DMS 273 treated with DMSO at 0.1 percent for 48 hours (cell line): ENCODE data around the gene HSPA12A.

Source experiments
- DNase-seq: peaks from one replicate; lab custom pipeline; 2025; lab: John Stamatoyannopoulos, UW

HSPA12A gene

DNA sequence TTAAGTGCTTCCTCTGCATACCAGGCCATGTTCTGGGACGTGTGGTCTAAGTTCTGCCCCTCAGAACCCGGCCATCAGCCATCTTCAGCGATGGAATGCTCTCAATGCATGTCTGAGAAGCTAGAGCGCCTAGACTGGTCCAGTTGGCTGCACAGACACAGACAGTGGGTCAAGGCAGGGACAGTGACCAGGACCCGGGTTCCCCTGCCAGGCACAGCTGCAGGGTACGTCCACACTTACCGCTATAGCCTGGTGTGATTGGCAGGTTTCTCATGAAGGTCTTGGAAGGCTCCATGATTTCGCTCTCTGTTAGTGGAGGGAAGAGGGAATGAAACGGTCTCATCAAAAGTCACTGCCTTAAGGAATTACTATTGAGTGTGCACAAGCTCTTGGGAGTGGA is 74.3 kb downstream of the HSPA12A start:
- no peak for DNase-seq

DNA sequence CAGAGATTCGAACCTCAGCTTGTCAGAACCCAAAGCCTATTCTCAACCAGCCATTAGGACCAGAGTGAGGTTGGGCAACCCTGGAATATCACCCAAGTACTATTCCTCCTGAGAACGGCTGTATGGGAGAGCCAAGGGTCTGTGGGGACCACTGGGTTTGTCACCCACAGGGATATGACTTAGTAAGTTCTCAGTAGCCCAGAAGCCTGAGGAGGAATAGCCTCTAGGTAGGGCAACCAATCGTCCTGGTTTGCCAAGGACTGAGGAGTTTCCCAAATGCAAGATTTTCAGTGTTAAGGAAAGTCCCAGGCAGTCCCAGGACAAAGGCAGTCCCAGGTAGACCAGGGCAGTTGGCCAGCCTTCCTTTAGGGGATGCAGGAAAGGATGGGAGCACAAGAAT is 74.9 kb downstream of the HSPA12A start:
- DNase-seq, result no peak

DNA sequence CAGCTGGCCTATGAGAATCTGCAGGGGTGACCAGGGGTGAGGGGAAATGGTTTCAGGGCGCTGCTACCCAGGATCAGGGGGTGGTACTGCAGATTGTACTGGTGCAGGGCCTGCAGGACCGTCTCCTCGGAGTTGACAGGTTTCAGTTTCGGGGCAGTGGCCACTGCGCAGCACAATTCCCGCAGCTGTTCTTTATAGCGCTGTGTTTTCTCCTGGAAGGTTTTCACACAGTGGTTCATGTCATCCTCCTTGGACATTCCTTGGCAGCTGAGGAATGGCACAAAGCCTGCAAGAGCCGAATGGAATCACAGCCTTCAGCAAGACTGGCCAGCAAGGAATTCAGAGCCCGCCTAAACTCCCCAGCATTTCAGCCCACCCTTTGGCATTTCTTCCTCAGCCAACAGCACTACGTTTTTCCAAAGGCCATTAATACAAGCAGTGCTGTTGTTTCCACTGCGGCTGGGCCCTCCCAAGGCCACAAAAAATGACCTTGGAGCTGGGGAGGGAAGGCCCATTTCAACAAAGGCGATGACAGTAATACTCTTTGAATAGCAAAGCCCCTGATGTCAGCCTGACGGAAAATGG is 76.7 kb downstream of the HSPA12A start:
- DNase-seq, result no peak

DNA sequence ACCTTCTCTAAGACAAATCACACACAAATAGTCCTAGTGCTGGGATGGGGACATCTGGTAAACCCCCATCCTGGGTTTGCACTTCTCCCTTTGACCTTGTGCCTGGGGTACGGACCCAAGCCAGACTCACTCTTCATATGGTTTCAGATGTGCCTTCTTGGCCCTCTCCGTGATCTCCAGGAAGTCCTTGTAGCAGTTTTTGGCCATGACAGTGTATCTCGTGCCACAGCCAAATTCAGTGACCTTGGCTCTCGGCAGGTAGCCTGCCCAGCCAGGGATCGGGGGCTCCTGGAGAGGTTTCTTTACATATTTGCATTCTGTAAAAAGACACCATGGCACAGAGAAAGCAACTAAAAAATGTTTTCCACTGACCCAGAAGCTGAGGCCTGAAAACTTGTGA is 77.7 kb downstream of the HSPA12A start:
- no peak for DNase-seq

DNA sequence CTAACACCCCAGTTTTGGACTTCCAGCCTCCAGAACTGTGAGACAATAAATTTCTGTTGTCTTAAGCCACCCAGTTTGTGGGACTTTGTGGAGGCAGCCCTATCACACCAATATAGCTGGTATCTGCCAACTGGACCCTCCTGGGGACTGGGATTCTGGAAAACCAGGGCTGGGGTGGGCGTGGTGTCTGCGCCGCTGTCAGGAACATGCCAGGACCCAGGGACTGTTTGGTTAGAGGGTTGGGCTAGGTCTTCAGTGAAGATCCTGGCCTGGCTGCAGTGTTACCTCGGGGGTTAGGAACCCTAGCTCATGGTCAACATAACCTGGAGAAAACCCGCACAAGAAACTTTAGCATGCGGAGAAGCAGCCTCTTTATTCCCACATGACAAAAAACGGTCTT is 79.0 kb downstream of the HSPA12A start:
- DNase-seq, result no peak

DNA sequence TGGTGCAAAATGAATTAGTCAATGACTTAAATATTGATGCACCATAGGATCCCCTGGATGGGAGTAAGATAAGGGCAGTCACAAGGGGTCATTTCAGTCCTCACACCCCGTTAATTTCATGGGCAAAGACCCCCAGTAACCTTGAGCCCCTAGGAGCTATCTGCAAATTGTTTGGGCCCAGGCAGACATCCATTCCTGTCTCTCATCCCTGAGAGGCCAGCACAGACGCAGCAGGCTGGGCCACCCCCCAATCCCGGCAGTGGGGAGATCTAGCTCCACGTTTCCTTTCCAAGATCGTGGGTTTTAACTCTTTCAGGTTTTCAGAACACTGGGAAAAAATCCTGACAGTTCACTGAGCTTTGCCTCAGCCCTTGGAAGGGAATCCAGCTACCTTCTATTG is 81.5 kb downstream of the HSPA12A start:
- no peak for DNase-seq

DNA sequence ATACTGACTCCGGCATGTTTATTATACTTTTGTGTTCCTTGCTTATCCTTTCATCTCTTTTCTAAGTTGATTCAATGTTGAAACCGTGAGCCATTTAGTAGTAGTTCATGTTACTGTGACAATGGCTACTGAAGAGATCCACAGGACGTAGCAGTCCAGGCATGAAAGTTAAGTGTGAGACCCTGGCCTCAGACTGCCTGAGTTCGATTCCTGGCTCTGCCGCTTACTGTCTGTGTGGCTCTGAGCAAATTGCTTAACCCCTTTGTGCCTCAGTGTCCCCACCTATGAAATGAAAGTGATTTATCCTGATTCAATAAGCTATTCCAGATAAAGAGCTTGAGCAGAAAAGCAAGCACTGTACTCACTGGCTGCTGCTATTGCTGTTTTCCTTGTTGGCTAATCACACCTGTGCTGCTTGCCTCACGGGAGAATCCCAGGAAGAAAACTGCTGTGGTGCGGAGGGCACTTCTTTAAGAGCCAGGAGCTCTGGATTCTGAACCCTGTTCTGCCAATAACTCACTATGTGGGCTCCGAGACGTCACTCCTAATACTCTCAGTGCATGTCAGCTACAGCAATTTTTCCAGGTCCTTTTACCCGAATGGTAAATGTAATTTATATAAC is 83.2 kb downstream of the HSPA12A start:
- DNase-seq, result no peak

DNA sequence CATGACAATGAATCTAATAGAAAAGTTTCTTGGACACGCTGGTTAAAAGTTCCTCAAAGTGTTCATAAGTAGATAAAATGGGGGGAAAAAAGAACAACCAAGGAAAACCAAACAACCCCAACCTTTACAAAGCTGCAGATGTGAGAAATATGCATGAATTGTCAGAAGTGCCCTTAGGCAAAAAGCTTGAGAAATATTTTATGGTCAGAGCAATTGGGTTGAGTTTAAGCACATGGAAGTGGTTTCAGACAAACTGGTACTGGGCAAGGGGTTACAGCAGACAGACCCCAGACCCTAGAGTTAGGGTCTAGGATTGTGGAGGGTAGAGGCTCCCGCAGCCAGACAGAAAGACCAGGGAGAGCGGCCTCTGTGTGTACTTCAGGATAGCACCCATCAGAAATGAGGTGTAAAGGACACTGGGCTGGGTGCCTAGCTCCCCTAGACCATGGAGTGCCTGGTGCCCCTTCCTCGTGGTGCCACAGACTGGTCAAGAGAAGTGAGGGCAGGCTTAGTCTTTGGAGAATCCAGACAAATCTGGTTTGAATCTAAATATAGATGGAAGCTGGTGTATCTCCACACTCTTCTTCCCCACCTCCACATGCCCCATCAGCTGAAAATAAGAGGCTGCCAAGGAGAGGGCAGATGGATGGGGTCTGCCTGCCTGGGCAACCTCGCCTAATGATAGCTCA is 84.4 kb downstream of the HSPA12A start:
- DNase-seq, result no peak

DNA sequence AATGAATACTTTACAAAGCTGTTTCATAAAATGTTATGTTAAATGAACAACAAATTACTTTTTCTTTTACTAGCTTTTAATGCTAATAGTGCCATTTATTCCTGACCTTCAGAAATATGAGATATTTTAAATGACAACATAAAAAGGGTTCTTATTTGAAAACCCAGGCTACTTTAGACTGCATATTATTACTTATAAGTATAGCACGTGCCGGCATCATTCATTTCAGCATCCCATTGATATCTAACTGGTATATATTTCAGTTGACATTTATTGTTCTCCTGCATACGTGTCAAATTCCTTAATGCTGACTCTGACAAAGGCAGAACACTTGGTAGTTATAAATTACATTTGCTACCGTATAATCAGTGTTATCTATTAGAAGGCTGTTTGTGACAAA is 86.3 kb downstream of the HSPA12A start:
- no peak for DNase-seq

DNA sequence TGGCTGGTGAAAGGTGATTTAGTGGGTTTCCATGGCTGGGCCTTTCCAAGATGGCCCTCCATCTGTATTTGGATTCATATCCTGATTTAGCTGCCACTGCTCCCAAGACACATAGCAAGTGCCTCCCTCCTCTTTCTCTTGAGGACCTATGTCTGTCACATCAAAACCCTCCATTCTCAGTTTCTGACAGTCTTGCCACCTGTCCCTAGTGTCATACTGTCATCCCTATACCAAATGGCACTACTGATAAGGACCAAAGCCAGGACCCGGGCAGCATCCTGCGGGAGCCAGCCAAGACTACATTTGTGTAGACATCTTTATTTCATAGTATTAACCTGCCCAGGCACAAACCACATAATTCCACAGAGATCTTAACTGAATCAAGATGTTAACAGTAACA is 86.8 kb downstream of the HSPA12A start:
- no peak for DNase-seq

DNA sequence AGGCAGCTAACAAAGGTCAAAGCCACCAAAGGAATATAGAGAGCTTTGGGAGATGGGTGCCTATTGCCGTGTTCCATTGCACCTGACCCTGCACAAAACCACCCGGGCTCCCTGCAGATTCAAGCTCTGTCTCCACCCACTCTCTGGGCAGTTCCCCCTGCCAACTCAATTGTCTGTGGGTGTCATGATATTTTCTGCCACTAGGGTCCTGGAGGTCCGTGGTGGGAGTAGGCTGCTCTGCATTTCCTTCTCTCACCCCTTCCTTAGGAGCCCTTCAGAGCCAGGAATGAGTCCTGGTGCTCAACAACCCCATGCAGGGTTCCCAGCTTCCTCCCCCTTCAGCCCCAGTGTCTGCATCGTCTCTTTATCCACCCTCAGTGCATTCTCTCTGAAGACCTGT is 87.5 kb downstream of the HSPA12A start:
- no peak for DNase-seq

DNA sequence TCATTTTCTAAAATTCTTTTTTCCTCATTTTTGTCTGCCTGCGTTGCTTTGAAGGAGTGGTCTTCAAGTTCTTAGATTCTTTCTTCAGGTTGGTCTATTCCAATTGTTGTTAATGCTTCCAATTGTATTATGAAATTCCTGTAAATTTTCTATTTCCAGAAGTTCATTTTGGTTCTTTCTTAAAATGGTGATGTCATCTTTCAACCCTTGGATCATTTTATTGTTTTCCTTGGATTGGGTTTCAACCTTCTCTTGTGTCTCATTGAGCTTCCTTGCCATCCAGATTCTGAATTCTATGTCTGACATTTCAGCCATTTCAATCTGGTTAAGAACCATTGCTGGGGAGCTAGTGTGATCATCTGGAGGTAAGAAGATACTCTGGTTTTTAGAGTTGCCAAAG is 88.5 kb downstream of the HSPA12A start:
- DNase-seq, result no peak

DNA sequence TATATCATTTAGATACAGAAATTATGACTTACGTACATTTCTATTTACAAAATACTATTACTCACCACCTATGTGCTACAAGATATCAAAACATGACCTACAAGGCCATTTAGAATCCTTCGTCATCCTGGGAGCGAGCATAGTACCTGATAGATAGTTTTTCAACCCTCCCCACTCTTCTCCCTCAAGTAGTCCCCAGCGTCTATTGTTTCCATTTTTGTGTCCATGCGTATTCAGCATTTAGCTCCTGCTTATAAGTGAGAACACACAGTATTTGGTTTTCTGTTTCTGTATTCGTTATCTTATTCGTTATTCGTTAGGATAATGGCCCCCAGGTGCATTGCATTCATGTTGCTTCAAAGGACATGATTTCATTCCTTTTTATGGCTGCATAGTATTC is 93.5 kb downstream of the HSPA12A start:
- no peak for DNase-seq

DNA sequence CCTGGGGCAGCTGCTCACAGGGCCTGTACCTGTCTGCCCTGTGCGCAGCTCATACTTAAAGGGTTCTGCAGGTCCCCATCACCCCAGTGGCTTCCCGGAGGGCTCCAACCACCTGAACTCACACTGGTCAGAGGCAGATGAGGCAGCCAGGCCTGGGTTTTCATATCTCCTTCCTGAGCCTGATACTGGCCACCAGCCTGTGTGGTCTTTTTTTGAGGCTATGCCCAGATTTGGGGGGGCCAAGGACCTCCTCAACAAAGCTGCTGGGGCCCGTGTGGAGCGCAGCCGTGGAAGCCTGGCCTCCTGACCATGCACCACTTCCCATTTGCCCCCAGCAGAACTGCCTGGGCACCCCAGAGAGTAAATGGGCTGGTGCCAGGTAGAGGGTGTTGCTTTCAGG is 95.9 kb downstream of the HSPA12A start:
- DNase-seq, result no peak

DNA sequence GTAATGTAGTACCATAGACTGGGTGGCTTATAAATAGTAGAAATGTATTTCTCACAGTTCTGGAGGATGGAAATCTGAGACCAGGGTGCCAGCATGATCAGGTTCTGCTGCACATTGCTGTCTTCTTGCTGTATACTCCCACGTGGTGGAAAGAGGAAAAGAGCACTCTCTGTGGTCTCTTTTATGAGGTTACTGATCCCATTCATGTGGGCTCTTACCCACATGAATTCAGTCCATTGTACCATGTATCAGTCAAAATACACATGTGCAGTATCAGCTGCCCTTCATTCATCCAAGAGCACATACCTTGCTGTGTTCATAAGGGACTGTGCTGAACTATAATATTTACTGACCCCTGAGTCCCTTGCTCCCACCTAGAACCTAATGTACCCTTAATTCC is 104.5 kb downstream of the HSPA12A start:
- DNase-seq, result no peak

DNA sequence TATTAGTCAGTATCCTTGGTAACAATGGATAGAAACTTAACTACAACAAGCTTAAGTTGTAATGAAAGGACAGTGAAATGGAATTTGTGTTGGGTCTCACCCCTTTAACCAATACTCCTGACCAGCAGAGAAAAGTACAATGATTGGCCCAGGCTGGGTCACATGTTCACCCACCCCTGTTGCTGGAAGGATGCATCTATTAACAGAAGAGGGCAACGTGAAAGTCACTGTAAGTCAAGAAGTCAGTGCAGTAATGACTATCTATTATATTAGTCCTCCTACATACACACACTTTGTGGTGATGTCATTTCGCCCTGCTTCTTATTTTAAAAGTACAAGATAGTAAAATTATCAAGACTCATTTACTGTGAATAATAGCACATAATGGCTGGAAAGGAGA is 105.4 kb downstream of the HSPA12A start:
- DNase-seq, result no peak

DNA sequence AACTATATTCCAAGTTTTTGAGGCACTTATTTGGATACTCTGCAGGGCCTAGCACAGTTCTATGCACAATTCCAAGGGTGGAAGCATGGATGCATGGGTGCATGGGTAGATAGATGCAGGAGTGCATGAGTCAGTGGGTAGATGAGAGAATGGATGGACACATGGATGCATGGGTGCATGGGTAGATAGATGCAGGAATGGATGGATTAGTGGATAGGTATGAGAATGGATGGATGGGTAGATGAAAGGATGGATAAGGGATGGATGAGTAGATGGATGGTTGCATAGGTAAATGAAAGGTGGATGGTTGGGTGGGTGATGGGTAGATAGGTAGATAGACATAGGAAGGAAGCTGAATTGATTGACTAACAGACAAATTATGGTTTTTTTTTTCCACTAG is 106.0 kb downstream of the HSPA12A start:
- no peak for DNase-seq

DNA sequence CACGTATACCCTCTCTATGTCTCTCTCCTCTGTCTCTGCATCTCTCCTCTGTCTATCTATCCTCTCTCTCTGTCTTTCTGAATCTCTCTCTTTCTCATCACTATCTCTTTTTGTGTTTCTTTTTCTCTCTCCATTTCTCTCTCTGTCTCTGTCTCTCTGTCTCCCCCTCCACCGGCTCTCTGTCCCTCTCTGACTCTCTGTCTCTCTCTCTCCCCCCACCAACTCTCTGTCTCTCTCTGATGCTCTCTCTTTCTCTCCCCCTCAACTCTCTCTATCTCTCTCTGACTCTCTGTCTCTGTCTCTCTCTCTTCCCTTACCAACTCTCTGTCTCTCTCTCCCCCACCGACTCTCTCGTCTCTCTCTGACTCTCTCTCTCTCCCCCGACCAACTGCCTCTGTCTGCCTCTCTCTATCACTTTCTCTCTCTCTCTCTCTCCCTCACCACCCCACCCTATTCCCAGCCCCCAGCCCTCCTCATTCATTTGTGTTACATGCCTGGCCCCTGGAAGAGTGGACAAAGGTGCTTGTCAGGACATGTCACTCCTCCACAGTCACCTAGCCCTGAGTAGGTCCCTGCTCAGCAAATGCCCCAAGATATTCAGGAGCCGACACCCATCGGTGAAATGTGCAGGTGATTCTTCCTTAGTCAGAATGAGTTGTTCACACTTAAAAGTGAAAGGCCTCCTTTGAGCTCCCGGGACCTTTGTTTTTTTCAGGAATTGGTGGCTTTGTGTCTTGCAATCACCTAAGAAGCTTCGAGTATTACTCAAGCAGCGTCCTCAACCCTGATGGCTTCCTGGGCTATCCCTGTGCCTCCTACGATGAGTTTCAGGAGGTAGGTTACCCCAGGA is 108.0 kb downstream of the HSPA12A start:
- DNase-seq, result no peak

DNA sequence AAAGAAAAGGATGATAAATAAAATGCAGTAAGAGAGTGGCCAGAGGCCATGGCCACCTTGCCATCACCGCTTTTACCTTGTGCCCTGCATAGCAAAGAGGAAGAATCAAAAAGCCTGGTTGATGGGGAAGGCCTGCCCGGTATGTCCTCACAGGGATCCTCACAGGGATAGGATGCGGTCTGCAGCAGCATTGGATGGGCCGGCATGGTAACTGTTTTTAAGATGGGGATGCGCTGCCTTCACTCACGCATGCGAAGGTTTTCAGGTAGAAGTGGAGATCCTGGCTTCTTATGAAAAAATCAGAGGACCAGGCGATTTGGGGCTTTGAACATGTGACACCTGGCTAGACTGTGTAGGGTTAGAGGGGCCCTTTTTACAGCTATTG is 109.2 kb downstream of the HSPA12A start:
- DNase-seq, result no peak

DNA sequence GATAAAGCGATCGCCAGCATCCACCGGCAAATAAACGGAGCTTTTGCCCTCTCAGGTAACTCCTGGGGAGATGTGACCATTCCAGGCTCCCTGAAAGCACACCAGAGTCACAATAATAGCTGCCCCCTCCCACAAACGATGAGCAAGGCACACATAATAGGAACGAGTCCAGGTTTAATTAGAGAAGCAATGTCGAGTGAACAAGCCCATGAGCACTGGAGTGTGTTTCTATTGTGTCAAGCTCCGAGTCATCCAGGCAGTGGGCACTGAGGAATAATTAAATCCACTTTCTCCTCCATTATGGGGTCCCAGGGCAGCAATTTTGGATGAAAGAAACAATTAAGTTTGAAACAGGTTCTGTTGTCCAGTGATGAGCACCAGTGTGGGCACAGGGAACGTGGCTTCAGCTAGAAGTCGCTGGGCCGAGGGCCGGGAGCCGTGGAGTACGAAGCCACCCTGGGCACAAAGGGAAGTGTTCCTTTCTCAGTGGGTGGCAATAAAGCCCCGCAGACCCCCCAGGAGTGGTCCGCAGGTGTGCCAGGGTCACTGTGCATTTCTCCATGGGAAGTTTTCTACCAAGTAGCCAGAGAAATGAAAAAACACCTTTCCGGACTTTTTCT is 109.7 kb downstream of the HSPA12A start:
- no peak for DNase-seq

DNA sequence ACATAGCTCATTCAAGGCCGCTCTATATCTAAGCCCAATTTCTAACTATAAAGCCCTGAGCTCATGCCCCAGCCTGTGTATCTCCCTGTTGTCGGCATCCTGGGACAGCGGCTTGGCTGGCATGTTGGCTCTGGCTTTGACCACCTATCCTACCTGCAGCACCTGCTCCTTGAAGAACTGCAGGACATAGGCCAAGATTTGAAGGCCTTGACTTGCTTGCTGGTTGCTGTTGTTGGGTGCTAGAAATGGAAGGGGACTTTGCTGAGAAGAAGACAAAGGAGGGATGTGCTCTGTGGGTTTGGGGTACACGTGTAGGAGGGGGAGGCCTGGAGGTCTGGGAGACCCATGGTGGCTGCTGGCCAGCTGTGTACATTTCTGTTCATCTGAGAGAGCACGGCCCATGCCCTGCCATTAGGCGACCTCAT is 110.5 kb downstream of the HSPA12A start:
- DNase-seq, result no peak

DNA sequence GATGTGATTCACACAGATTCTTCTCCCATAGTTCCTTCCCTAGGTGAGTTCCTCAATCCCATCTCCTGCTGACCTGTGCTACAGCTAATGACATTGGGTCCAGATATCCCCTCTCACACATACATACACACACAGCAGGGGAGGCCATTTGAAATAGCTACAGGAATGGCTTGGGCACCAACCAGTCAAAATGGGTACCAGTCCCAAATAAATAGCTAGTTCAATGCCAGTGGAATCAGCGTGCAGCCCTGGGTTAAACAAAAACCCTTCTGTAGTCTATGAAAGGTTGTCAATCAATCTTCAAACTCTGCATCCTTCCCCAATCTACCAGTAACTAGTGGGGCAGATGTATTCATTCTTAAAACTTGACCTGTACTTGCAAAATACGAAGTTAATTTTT is 112.3 kb downstream of the HSPA12A start:
- no peak for DNase-seq
